NB4 (cell line): ENCODE data around the gene MITD1.

Experiments used
- DNase-seq: peaks from one replicate; pipeline ENCODE4 v3.0.0; 2010; ENCODE audit warnings: low read depth
- H3K4me3 ChIP-seq: one replicate; pipeline ENCODE4 v1.5.1; 2011; ENCODE audit warnings: mild to moderate bottlenecking, low read depth, low read length, moderate library complexity
- CTCF ChIP-seq: IDR thresholded peaks from one replicate; pipeline ENCODE4 v1.5.1; 2012; ENCODE audit warnings: low read depth, low read length
- MAX ChIP-seq: IDR thresholded peaks from 2 replicates; pipeline ENCODE4 v1.6.1; 2011; ENCODE audit warnings: low read depth, low read length
- MYC ChIP-seq: IDR thresholded peaks from 2 replicates; pipeline ENCODE4 v1.6.1; 2011; ENCODE audit warnings: low read depth, low read length
- POLR2A ChIP-seq: IDR thresholded peaks from 2 replicates; pipeline ENCODE4 v1.6.1; 2011; ENCODE audit warnings: mild to moderate bottlenecking; ENCODE audit not compliant: insufficient read length; ENCODE audit errors: extremely low read depth

MITD1 gene

GRCh38 chr2:99184811-99185210 lies 4.0 kb upstream of the MITD1 start:
- TF ChIP-seq POLR2A (no peak), CTCF (no peak), MAX (no peak), MYC (no peak)
- H3K4me3 ChIP-seq: no peak overlapping the region
- DNase-seq: no peak

- TF ChIP-seq CTCF: no peak
- TF ChIP-seq MAX: no peak
- no peak for TF ChIP-seq POLR2A
- TF ChIP-seq MYC: no peak
- H3K4me3 ChIP-seq: peak overlapping the region; percentile 1
- DNase-seq: no peak
These were observed 2.2 kb upstream of the MITD1 start for GRCh38 chr2:99183025-99183424.

- peak overlapping the region; percentile 95 for H3K4me3 ChIP-seq
- DNase-seq: peak; percentile 35
- no peak for TF ChIP-seq CTCF
- TF ChIP-seq MYC: no peak
- no peak for TF ChIP-seq MAX
- no peak for TF ChIP-seq POLR2A
These were observed 754 bp upstream of the MITD1 start for GRCh38 chr2:99181624-99182000.

GRCh38 chr2:99171377-99172140 lies 9.3 kb downstream of the MITD1 start:
- H3K4me3 ChIP-seq: no peak overlapping the region
- no peak for DNase-seq
- TF ChIP-seq MAX (no peak), POLR2A (no peak), MYC (no peak), CTCF (no peak)

- DNase-seq: no peak
- H3K4me3 ChIP-seq: no peak overlapping the region
- no peak for TF ChIP-seq POLR2A
- TF ChIP-seq MYC: no peak
- no peak for TF ChIP-seq CTCF
- TF ChIP-seq MAX: no peak
These were observed 11.3 kb downstream of the MITD1 start for GRCh38 chr2:99169534-99169933.

GRCh38 chr2:99166218-99166617 lies 14.6 kb downstream of the MITD1 start:
- DNase-seq: no peak
- no peak for TF ChIP-seq MAX
- no peak for TF ChIP-seq POLR2A
- TF ChIP-seq CTCF: no peak
- no peak for TF ChIP-seq MYC

More at GRCh38 chr2:99166218-99166617, 14.6 kb downstream of the MITD1 start:
- no peak overlapping the region for H3K4me3 ChIP-seq
